IPS-15b (cell line): ENCODE measurements around the gene MS4A6A.
"Not testable (repeated sequence)": the region's sequence is repeated elsewhere in the genome, so short reads cannot be mapped to it uniquely, and the experiment has no call there.

ENCODE experiments used
- H3K27me3 ChIP-seq: one replicate; pipeline ENCODE4 v1.6.1; 2013; ENCODE audit warnings: low read length; ENCODE audit not compliant: control insufficient read depth, insufficient read depth
- H3K36me3 ChIP-seq: one replicate; pipeline ENCODE4 v1.6.1; 2013; ENCODE audit warnings: low read length; ENCODE audit not compliant: control insufficient read depth, insufficient read depth
- H3K4me1 ChIP-seq: one replicate; pipeline ENCODE4 v1.6.1; 2013; ENCODE audit warnings: mild to moderate bottlenecking, low read length; ENCODE audit not compliant: control insufficient read depth, insufficient read depth
- H3K4me3 ChIP-seq: one replicate; pipeline ENCODE4 v1.5.1; 2013; ENCODE audit warnings: low read depth, low read length
- H3K9ac ChIP-seq: one replicate; pipeline ENCODE4 v1.6.1; 2013; ENCODE audit warnings: low read depth, mild to moderate bottlenecking, low read length
- H3K9me3 ChIP-seq: one replicate; pipeline ENCODE4 v1.6.1; 2013; ENCODE audit warnings: mild to moderate bottlenecking, low read length; ENCODE audit not compliant: control insufficient read depth, insufficient read depth

The MS4A6A gene

DNA sequence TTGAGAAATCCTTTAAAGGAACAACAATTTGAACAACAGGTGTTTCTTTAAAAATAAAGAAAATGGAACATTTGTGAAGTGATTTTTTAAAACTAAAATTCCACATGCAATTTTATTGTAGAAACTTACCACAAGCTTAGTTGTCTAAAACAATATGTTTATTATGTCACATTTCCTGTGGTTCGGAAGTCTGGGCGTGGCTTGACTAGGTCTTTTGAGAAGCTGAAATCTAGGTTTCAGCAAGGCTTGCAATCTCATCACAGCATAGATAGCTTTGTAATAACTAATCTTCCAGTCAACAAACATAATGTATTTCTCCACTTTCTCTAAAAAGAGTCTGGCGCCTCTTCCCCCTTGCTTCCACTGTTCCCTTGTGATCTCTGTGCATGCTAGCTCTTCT, 27.0 kb downstream of the MS4A6A start:
- Histone ChIP-seq H3K9me3 (no peaks in the 10 kb centered on the region), H3K27me3 (no peaks in the 10 kb centered on the region), H3K4me3 (no peak overlapping the region), H3K9ac (no peak overlapping the region), H3K36me3 (no peaks in the 10 kb centered on the region), H3K4me1 (no peaks in the 10 kb centered on the region)

GRCh38 chr11:60152727-60153126, 30.2 kb downstream of the MS4A6A start:
- not testable (repeated sequence) for H3K4me1 ChIP-seq, H3K9me3 ChIP-seq, H3K9ac ChIP-seq, H3K36me3 ChIP-seq, H3K27me3 ChIP-seq, H3K4me3 ChIP-seq

DNA sequence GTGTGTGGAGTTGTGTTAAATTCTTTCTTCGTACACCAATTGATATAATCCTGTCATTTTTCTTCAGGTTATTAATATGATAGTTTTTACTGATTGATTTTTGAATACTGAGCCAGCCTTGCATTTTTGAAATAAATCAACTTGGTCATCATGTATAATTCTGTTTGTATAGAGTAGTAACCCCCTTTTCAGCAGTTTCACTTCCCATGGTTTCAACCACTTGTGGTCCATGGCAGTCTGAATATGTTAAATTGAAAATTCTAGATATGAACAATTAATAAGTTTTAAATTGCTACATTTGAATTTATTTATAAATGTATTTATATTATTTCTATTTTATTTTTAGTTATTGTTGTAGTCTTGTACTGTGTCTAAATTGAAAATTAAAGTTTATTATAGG, 32.6 kb downstream of the MS4A6A start:
- no peak overlapping the region for H3K4me3 ChIP-seq
- H3K36me3 ChIP-seq = no peaks in the 10 kb centered on the region
- no peaks in the 10 kb centered on the region for H3K27me3 ChIP-seq
- no peak overlapping the region for H3K9ac ChIP-seq
- H3K9me3 ChIP-seq = no peaks in the 10 kb centered on the region
- H3K4me1 ChIP-seq = no peaks in the 10 kb centered on the region

- no peaks in the 10 kb centered on the region for H3K9me3 ChIP-seq
- no peak overlapping the region for H3K9ac ChIP-seq
- H3K4me1 ChIP-seq = no peaks in the 10 kb centered on the region
- no peak overlapping the region for H3K4me3 ChIP-seq
- no peaks in the 10 kb centered on the region for H3K27me3 ChIP-seq
- H3K36me3 ChIP-seq = no peaks in the 10 kb centered on the region
These were observed 37.2 kb downstream of the MS4A6A start for GRCh38 chr11:60145677-60146076.

DNA sequence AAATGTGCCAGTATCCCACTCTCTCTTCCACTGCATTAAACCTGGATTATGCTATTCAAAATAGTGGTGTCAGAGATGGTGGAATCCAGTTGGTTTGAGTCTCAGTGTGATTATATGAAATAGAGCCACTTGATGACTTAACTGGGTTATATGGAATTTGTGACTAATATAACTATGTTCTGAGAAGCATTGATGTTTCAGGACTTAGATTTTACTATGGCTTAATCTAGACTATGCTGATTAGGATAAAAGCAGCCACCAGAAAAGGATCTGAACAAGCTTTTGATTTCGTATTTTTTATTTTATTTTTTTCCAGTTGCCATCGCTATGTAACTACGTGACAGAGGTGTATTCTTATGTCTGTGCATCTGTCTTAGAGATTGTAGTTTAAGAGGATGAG, 39.1 kb downstream of the MS4A6A start:
- H3K9ac ChIP-seq = no peak overlapping the region
- H3K36me3 ChIP-seq = no peaks in the 10 kb centered on the region
- no peaks in the 10 kb centered on the region for H3K27me3 ChIP-seq

DNA sequence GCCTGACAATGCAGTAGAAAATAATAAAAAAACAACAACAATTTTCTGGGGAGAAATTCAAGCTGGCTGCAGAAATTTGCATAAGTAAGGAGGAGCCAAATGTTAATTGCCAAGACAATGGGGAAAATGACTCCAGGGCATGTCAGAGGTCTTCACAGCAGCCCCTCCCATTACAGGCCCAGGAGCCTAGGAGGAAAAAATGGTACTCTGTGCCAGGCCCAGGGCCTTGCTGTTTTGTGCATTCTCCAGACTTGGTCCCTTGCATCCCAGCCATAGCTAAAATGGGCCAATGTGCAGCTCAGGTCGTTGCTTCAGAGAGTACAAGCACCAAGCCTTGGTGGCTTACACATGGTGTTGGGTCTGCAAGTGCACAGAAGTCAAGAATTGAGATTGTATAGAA, 49.0 kb downstream of the MS4A6A start:
- H3K9me3 ChIP-seq = peaks cover 8% of the 10 kb centered on the region
- no peaks in the 10 kb centered on the region for H3K27me3 ChIP-seq
- no peak overlapping the region for H3K4me3 ChIP-seq
- no peak overlapping the region for H3K9ac ChIP-seq
- no peaks in the 10 kb centered on the region for H3K36me3 ChIP-seq
- no peaks in the 10 kb centered on the region for H3K4me1 ChIP-seq

More for the DNA sequence above, 39.1 kb downstream of the MS4A6A start:
- Histone ChIP-seq H3K4me3 (no peak overlapping the region), H3K4me1 (no peaks in the 10 kb centered on the region), H3K9me3 (no peaks in the 10 kb centered on the region)

DNA sequence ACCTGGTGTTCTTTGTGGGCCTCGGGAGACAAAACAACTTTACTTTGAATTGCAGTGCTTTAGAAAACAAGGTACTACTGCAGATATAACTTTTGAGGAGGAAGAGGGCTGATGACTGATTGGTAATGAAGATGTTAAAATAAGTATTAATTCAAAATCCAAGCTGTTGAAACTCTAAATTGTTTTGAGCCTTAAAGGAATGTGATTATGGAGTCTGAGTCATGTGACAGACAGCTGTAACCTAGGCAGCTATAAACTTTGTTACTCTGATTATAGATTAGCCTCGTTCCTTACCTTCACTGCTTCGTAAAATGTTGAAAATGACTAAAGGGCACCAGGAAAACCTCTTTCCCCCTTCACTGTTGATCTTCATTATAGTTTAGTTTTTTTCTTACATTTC, 51.0 kb downstream of the MS4A6A start:
- Histone ChIP-seq H3K9me3 (peaks cover 8% of the 10 kb centered on the region), H3K27me3 (no peaks in the 10 kb centered on the region), H3K4me3 (no peak overlapping the region), H3K9ac (no peak overlapping the region), H3K4me1 (no peaks in the 10 kb centered on the region), H3K36me3 (no peaks in the 10 kb centered on the region)

- no peaks in the 10 kb centered on the region for H3K36me3 ChIP-seq
- H3K9me3 ChIP-seq = peaks cover 8% of the 10 kb centered on the region
- H3K4me3 ChIP-seq = no peak overlapping the region
- no peaks in the 10 kb centered on the region for H3K27me3 ChIP-seq
- H3K9ac ChIP-seq = no peak overlapping the region
- H3K4me1 ChIP-seq = no peaks in the 10 kb centered on the region
These were observed 52.4 kb downstream of the MS4A6A start for GRCh38 chr11:60130496-60130895.

GRCh38 chr11:60129853-60130252, 53.0 kb downstream of the MS4A6A start:
- H3K36me3 ChIP-seq = no peaks in the 10 kb centered on the region
- no peaks in the 10 kb centered on the region for H3K4me1 ChIP-seq
- no peak overlapping the region for H3K9ac ChIP-seq
- H3K4me3 ChIP-seq = no peak overlapping the region
- H3K27me3 ChIP-seq = no peaks in the 10 kb centered on the region
- peaks cover 8% of the 10 kb centered on the region for H3K9me3 ChIP-seq

DNA sequence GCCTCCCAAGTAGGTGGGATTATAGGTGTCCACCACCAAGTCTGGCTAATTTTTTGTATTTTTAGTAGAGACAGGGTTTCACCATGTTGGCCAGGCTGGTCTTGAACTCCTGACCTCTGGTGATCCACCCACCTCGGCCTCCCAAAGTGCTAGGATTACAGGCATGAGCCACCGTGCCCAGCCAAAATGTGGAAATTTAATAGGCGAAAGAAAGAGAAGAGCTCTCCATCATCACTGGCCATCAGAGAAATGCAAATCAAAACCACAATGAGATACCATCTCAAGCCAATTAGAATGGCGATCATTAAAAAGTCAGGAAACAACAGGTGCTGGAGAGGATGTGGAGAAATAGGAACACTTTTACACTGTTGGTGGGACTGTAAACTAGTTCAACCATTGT, 54.0 kb downstream of the MS4A6A start:
- not testable (repeated sequence) for H3K27me3 ChIP-seq, H3K4me1 ChIP-seq, H3K36me3 ChIP-seq, H3K4me3 ChIP-seq, H3K9ac ChIP-seq, H3K9me3 ChIP-seq

DNA sequence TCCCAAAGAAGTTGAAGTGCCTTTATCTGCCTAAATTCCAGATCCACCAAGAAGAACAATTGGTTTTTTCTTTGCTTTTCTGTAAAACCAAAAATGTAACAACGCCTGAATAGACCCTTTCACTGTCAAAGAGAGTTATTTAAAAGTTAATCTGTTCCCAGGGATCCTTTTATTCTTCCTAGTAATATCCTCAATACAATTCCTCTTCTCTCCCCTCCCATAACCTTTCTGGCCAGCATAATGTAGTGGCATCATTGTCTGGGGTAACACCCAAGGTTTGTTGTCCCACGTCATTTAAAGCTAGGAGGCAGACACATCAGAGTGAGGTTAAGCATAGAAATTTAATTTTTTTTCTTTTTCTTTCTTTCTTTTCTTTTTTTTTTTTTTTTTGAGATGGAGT, 54.5 kb downstream of the MS4A6A start:
- H3K4me1 ChIP-seq = no peaks in the 10 kb centered on the region
- no peaks in the 10 kb centered on the region for H3K9me3 ChIP-seq
- no peak overlapping the region for H3K9ac ChIP-seq
- H3K4me3 ChIP-seq = no peak overlapping the region
- H3K36me3 ChIP-seq = no peaks in the 10 kb centered on the region
- H3K27me3 ChIP-seq = no peaks in the 10 kb centered on the region

DNA sequence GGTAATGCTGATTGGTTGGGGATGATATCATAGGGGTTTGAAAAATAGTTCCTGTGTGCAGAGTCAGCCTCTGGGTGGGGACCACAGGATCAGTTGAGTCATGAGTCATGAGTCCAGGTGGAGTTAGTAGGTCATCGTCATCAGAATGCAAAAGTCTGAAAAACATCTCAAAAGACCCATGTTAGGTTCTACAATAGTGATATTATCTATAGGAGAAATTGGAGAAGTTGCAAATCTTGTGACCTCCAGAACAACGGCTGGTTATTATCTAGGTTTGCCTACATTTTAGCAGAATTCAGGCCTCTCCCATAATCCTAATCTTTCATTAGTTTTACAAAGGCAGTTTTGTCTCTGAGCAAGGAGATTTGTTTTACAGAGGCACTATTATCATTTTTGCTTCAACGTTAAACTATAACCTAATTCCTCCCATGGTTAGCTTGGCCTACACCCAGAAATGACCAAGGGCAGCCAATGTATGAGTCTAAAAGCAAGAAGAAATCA, 55.5 kb downstream of the MS4A6A start:
- Histone ChIP-seq H3K4me1 (no peaks in the 10 kb centered on the region), H3K4me3 (no peak overlapping the region)

More for the DNA sequence above, 55.5 kb downstream of the MS4A6A start:
- Histone ChIP-seq H3K27me3 (no peaks in the 10 kb centered on the region), H3K9ac (no peak overlapping the region), H3K36me3 (no peaks in the 10 kb centered on the region), H3K9me3 (no peaks in the 10 kb centered on the region)
